Keratinocyte (primary cell): Measurements from ENCODE around the gene SMIM11. TPM values are rescaled to one million over a fixed set of nuclear protein-coding genes. Genes with fewer than 3 reads are reported as not detected.

ENCODE experiments used
- DNase-seq: peaks from one replicate; pipeline ENCODE4 v3.0.0-alpha.2; 2011; ENCODE audit warnings: low read depth, missing footprints, low spot score
- FAIRE-seq: peaks from 2 replicates; lab custom pipeline; 2011; peaks lifted over from hg19 to GRCh38; lab: Jason Lieb, UNC
- H2AFZ ChIP-seq: 2 replicates; pipeline ENCODE4 v1.6.0; 2012; ENCODE audit warnings: low read length, control low read depth, inconsistent platforms; ENCODE audit not compliant: control insufficient read depth
- H3K27ac ChIP-seq: 2 replicates; pipeline ENCODE4 v1.5.1; 2011; ENCODE audit warnings: low read length; ENCODE audit not compliant: control insufficient read depth, insufficient read depth
- H3K27me3 ChIP-seq: 3 replicates; pipeline ENCODE4 v1.6.0; 2011; ENCODE audit warnings: low read length; ENCODE audit not compliant: control insufficient read depth, insufficient read depth; ENCODE audit errors: extremely low read depth
- H3K36me3 ChIP-seq, 2 experiments: 2 replicates in 1 of 2; 3 replicates in 1 of 2; pipeline ENCODE4 v1.5.1; 2011; ENCODE audit warnings: low read length in 2 of 2, mild to moderate bottlenecking in 1 of 2; ENCODE audit not compliant: control insufficient read depth in 2 of 2, insufficient read depth in 2 of 2; ENCODE audit errors: extremely low read depth in 1 of 2
- H3K4me1 ChIP-seq: 3 replicates; pipeline ENCODE4 v1.5.1; 2011; ENCODE audit warnings: low read length; ENCODE audit not compliant: control insufficient read depth, insufficient read depth; ENCODE audit errors: extremely low read depth
- H3K4me2 ChIP-seq: 3 replicates; pipeline ENCODE4 v1.6.0; 2011; ENCODE audit warnings: low read depth, low read length; ENCODE audit not compliant: control insufficient read depth, insufficient read depth; ENCODE audit errors: extremely low read depth
- H3K4me3 ChIP-seq, 3 experiments: fragments of 200-600 bp in 1 of 3; sonication (generic) in 1 of 3; 2 replicates in 2 of 3; 3 replicates in 1 of 3; pipeline ENCODE4 v1.5.1; 2011 to 2016; ENCODE audit warnings: low read length in 3 of 3, mild to moderate bottlenecking in 3 of 3, control low read depth in 2 of 3, inconsistent platforms in 1 of 3, low read depth in 1 of 3, mixed read lengths in 1 of 3, mixed run types in 1 of 3, moderate library complexity in 1 of 3; ENCODE audit not compliant: control insufficient read depth in 2 of 3, insufficient read depth in 2 of 3; ENCODE audit errors: extremely low read depth in 1 of 3
- H3K79me2 ChIP-seq: 2 replicates; pipeline ENCODE4 v1.6.0; 2012; ENCODE audit warnings: low read length; ENCODE audit not compliant: control insufficient read depth, insufficient read depth
- H3K9ac ChIP-seq: 3 replicates; pipeline ENCODE4 v1.6.0; 2011; ENCODE audit warnings: low read length; ENCODE audit not compliant: control insufficient read depth, insufficient read depth; ENCODE audit errors: extremely low read depth
- H3K9me1 ChIP-seq: 3 replicates; pipeline ENCODE4 v1.6.0; 2011; ENCODE audit warnings: low read length; ENCODE audit not compliant: control insufficient read depth, insufficient read depth; ENCODE audit errors: extremely low read depth
- H3K9me3 ChIP-seq: 2 replicates; pipeline ENCODE4 v1.5.1; 2012; ENCODE audit warnings: low read depth, low read length; ENCODE audit not compliant: control insufficient read depth
- H4K20me1 ChIP-seq: 3 replicates; pipeline ENCODE4 v1.6.0; 2011; ENCODE audit warnings: low read length; ENCODE audit not compliant: control insufficient read depth, insufficient read depth; ENCODE audit errors: extremely low read depth
- EZH2 ChIP-seq: IDR thresholded peaks from one replicate; pipeline ENCODE4 v1.6.1; 2012; ENCODE audit warnings: inconsistent platforms, mild to moderate bottlenecking, low read length, moderate library complexity
- dilution Hi-C: fragments of 300-500 bp; cut with MboI; formaldehyde crosslinking; loops from one replicate; pipeline ENCODE4 v1.7.0; 2020; ENCODE audit warnings: low sequenced_read_pairs; ENCODE audit not compliant: extremely low pct_ligation_motif_present
- polyA plus RNA-seq, 5 experiments: library from polyadenylated mRNA; depleted of rRNA in 3 of 5; stranded (reverse) in 3 of 5; stranded (forward) in 1 of 5; unstranded in 1 of 5; fragments of >200 nt; gene quantifications; 1 replicate in 1 of 5; 2 replicates in 3 of 5; 3 replicates in 1 of 5; pipeline versions ENCODE4 v1.2.1 to v1.2.3, GENCODE V29; 2011 to 2012; ENCODE audit warnings: missing spikeins in 2 of 5, low read depth in 1 of 5, low replicate concordance in 1 of 5
- TF ChIP-seq, protein P1 (sequence below), 3 experiments: IDR thresholded peaks in 1 of 3; conservative IDR thresholded peaks in 1 of 3; optimal IDR thresholded peaks in 1 of 3; 2 replicates in 2 of 3; 3 replicates in 1 of 3; pipeline versions ENCODE3 to v1.5.1; 2011; ENCODE audit warnings: low read length in 3 of 3, mild to moderate bottlenecking in 3 of 3, moderate library complexity in 2 of 3, control low read depth in 1 of 3, inconsistent platforms in 1 of 3; ENCODE audit not compliant: insufficient read depth in 2 of 3; ENCODE audit errors: extremely low read depth in 1 of 3

Gene SMIM11
- polyA plus RNA-seq, 1 donor (not counting 4 experiments of a cell fraction or from before 2014, with no cell fraction given), result 2.7 TPM

DNA sequence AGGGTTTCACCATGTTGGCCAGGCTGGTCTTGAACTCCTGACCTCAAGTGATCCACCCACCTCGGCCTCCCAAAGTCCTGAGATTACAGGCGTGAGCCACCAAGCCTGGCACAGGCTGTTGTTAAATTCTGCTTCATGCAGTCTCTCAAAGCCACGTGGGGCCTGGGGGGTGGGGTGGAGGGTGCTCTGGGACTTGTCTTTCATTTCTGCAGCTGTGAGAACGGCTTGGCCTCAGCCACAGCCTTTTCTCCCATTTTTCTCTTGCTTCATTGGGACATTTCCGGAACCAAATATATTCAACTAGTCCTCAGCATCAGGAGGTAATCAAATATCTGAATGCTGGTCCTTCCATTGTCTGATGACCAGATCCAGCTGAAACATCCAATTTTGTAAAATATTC lies 39.1 kb upstream of the SMIM11 start:
- H3K79me2 ChIP-seq, result no peaks in the 10 kb centered on the region
- no peaks in the 10 kb centered on the region for H3K9me1 ChIP-seq
- H3K4me1 ChIP-seq, result peaks cover 3% of the 10 kb centered on the region
- no peak overlapping the region for H3K27ac ChIP-seq
- no peak overlapping the region for H3K9ac ChIP-seq
- H3K27me3 ChIP-seq, result peaks cover 11% of the 10 kb centered on the region
- no peaks in the 10 kb centered on the region for H4K20me1 ChIP-seq
- no peak for TF ChIP-seq EZH2
- TF ChIP-seq, protein P1, sequence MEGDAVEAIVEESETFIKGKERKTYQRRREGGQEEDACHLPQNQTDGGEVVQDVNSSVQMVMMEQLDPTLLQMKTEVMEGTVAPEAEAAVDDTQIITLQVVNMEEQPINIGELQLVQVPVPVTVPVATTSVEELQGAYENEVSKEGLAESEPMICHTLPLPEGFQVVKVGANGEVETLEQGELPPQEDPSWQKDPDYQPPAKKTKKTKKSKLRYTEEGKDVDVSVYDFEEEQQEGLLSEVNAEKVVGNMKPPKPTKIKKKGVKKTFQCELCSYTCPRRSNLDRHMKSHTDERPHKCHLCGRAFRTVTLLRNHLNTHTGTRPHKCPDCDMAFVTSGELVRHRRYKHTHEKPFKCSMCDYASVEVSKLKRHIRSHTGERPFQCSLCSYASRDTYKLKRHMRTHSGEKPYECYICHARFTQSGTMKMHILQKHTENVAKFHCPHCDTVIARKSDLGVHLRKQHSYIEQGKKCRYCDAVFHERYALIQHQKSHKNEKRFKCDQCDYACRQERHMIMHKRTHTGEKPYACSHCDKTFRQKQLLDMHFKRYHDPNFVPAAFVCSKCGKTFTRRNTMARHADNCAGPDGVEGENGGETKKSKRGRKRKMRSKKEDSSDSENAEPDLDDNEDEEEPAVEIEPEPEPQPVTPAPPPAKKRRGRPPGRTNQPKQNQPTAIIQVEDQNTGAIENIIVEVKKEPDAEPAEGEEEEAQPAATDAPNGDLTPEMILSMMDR (optimal IDR thresholded peaks at IDR 0.05 in 1 of 3, IDR thresholded peaks at IDR 0.05 in 1 of 3, conservative IDR thresholded peaks at IDR 0.05 in 1 of 3; ENCODE audit: extremely low read depth in 1 of 3, insufficient read depth in 2 of 3, low read length in 3 of 3), result no peak
- H3K4me2 ChIP-seq, result no peak overlapping the region
- no peak overlapping the region for H2AFZ ChIP-seq
- no peak overlapping the region for H3K4me3 ChIP-seq
- DNase-seq (no peak), FAIRE-seq (no peak)
- dilution Hi-C loops, result no loop called here
- H3K36me3 ChIP-seq, result no peaks in the 10 kb centered on the region
- no peaks in the 10 kb centered on the region for H3K9me3 ChIP-seq

DNA sequence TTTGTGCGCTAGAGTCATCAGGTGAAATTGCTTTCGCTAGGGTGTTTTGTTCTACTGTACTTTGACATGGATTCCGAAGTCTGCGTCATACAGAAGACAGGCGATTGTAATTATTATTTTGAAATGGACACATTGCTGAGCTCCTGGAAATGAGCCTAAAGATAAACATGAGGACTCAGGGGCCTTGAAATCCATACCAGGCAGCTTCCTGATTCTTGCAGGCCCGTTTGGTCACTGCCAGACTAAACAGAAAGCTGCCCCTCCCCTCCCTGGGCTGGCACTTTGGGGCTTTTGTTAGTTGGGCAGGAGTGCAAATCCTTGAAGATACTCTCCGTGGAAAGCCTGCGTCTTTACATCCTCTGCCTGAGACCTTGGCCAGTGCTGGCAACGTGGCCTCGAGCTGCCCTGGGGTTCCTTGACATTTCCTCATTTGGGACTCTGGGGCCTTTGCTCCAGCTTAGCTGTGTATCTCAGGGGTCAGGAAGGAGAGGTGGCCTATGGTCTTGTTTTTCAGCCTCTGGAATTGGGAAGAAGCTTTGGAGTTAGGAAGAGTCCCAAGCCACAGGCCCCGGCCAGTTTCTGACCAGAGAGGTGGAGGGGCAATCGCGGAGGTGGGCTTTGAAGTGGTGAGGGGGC lies 38.4 kb upstream of the SMIM11 start:
- DNase-seq, result no peak
- dilution Hi-C loops, result no loop called here
- no peak overlapping the region for H3K4me3 ChIP-seq
- H3K4me1 ChIP-seq, result peaks cover 3% of the 10 kb centered on the region
- no peaks in the 10 kb centered on the region for H3K36me3 ChIP-seq
- no peak overlapping the region for H3K4me2 ChIP-seq
- no peak for FAIRE-seq
- H3K27me3 ChIP-seq, result peaks cover 11% of the 10 kb centered on the region
- no peaks in the 10 kb centered on the region for H3K9me3 ChIP-seq
- no peak overlapping the region for H2AFZ ChIP-seq
- no peaks in the 10 kb centered on the region for H3K79me2 ChIP-seq
- no peaks in the 10 kb centered on the region for H4K20me1 ChIP-seq
- no peak overlapping the region for H3K27ac ChIP-seq
- H3K9me1 ChIP-seq, result no peaks in the 10 kb centered on the region
- H3K9ac ChIP-seq, result no peak overlapping the region
- TF ChIP-seq EZH2, result no peak
- TF ChIP-seq, protein P1 (optimal IDR thresholded peaks at IDR 0.05 in 1 of 3, IDR thresholded peaks at IDR 0.05 in 1 of 3, conservative IDR thresholded peaks at IDR 0.05 in 1 of 3; ENCODE audit: extremely low read depth in 1 of 3, insufficient read depth in 2 of 3, low read length in 3 of 3), result no peak
